Body of pancreas (tissue), 4 donors: ENCODE data around the gene JPH2.

ENCODE experiments used
- CTCF ChIP-seq, 7 experiments: fragments of 450-650 bp in 4 of 7; fragments of 200-600 bp in 3 of 7; sonication (generic) in 3 of 7; IDR thresholded peaks; one replicate each; pipeline ENCODE4 v1.5.1; 2016 to 2019; ENCODE audit warnings: antibody characterized with exemption in 7 of 7
- POLR2A ChIP-seq, 3 donors: fragments of 450-650 bp; IDR thresholded peaks; one replicate each; pipeline ENCODE4 v1.6.1; 2016; ENCODE audit warnings: antibody characterized with exemption in 3 of 3, mild to moderate bottlenecking in 2 of 3

GRCh38 chr20:44217342-44218092 is 30.5 kb upstream of the JPH2 start:
- TF ChIP-seq POLR2A (IDR thresholded peaks at IDR 0.05) (no peak), CTCF (IDR thresholded peaks at IDR 0.05) (peak; percentile 85 to 94 (median 91))
